Measurements from ENCODE around the gene AXL.

Gene AXL

GRCh38 chr19:41302624-41303351 is 83.8 kb downstream of the AXL start:
- ATAC-seq, result no peak
- TF ChIP-seq TSHZ2 (CRISPR knock-in tag; IDR thresholded peaks at IDR 0.05) (no peak), RARB (CRISPR knock-in tag; IDR thresholded peaks at IDR 0.05) (no peak), OSR1 (CRISPR knock-in tag; IDR thresholded peaks at IDR 0.05) (no peak), ZNF70 (CRISPR knock-in tag; IDR thresholded peaks at IDR 0.05) (no peak), SNAI2 (CRISPR knock-in tag; IDR thresholded peaks at IDR 0.05) (no peak), ZFP30 (CRISPR knock-in tag; IDR thresholded peaks at IDR 0.05) (no peak), CSRNP3 (CRISPR knock-in tag; IDR thresholded peaks at IDR 0.05) (no peak), PPARA (CRISPR knock-in tag; IDR thresholded peaks at IDR 0.05; ENCODE audit: borderline replicate concordance) (no peak), ZNF565 (CRISPR knock-in tag; conservative IDR thresholded peaks at IDR 0.05; ENCODE audit: low read depth) (no peak), ESRRG (CRISPR knock-in tag; IDR thresholded peaks at IDR 0.05) (no peak), CREB5 (CRISPR knock-in tag; IDR thresholded peaks at IDR 0.05; ENCODE audit: low read depth) (no peak), ISL1 (CRISPR knock-in tag; IDR thresholded peaks at IDR 0.05) (no peak), CSDC2 (CRISPR knock-in tag; IDR thresholded peaks at IDR 0.05) (no peak)

- ATAC-seq, result no peak
- TF ChIP-seq ZC3H10 (CRISPR knock-in tag; IDR thresholded peaks at IDR 0.05) (no peak), SNAI2 (CRISPR knock-in tag; IDR thresholded peaks at IDR 0.05) (no peak)
Measured at GRCh38 chr19:41303954-41304353, 84.9 kb downstream of the AXL start.

- TF ChIP-seq POU6F1 (CRISPR knock-in tag; IDR thresholded peaks at IDR 0.05; ENCODE audit: borderline replicate concordance, low read depth) (no peak), ZFP3 (CRISPR knock-in tag; IDR thresholded peaks at IDR 0.05) (no peak), BACH2 (CRISPR knock-in tag; IDR thresholded peaks at IDR 0.05; ENCODE audit: borderline replicate concordance) (no peak), SNAI2 (CRISPR knock-in tag; IDR thresholded peaks at IDR 0.05) (no peak)
- ATAC-seq, result no peak
Measured at GRCh38 chr19:41304706-41305483, 85.9 kb downstream of the AXL start.

GRCh38 chr19:41305927-41306793 is 87.1 kb downstream of the AXL start:
- TF ChIP-seq SNAI2 (CRISPR knock-in tag; IDR thresholded peaks at IDR 0.05) (no peak), RARB (CRISPR knock-in tag; IDR thresholded peaks at IDR 0.05) (no peak), TCF4 (CRISPR knock-in tag; IDR thresholded peaks at IDR 0.05; ENCODE audit: borderline replicate concordance) (no peak), CREB5 (CRISPR knock-in tag; IDR thresholded peaks at IDR 0.05; ENCODE audit: low read depth) (no peak), BACH2 (CRISPR knock-in tag; IDR thresholded peaks at IDR 0.05; ENCODE audit: borderline replicate concordance) (no peak), ARNTL (CRISPR knock-in tag; IDR thresholded peaks at IDR 0.05; ENCODE audit: borderline replicate concordance, low read depth) (no peak), ESRRG (CRISPR knock-in tag; IDR thresholded peaks at IDR 0.05) (no peak), GLIS3 (CRISPR knock-in tag; IDR thresholded peaks at IDR 0.05) (no peak), PATZ1 (CRISPR knock-in tag; IDR thresholded peaks at IDR 0.05; ENCODE audit: borderline replicate concordance) (no peak), CSDC2 (CRISPR knock-in tag; IDR thresholded peaks at IDR 0.05) (no peak)
- no peak for ATAC-seq
